Endothelial cell (in vitro differentiated cells): ENCODE results near the gene UXS1. TPM values are rescaled to one million over a fixed set of nuclear protein-coding genes. Genes with fewer than 3 reads are reported as not detected.
A peak's percentile ranks its signal among the peaks of the same experiment; 100 is the strongest.

Experiments used
- DNase-seq: peaks from one replicate; pipeline ENCODE4 v3.0.0; 2021; ENCODE audit warnings: low spot score
- H3K27ac Mint-ChIP-seq: one replicate; pipeline ENCODE4 v1.8.0; 2021; ENCODE audit warnings: mixed read lengths, inconsistent platforms; ENCODE audit not compliant: unreplicated experiment
- H3K27me3 Mint-ChIP-seq: one replicate; pipeline ENCODE4 v1.8.0; 2021; ENCODE audit warnings: mild to moderate bottlenecking, moderate library complexity, mixed read lengths, inconsistent platforms; ENCODE audit not compliant: unreplicated experiment
- H3K36me3 Mint-ChIP-seq: one replicate; pipeline ENCODE4 v1.8.0; 2021; ENCODE audit warnings: mild to moderate bottlenecking, low read depth, mixed read lengths, inconsistent platforms; ENCODE audit not compliant: unreplicated experiment
- H3K4me1 Mint-ChIP-seq: one replicate; pipeline ENCODE4 v1.8.0; 2021; ENCODE audit warnings: mild to moderate bottlenecking, mixed read lengths, inconsistent platforms; ENCODE audit not compliant: unreplicated experiment
- H3K4me3 Mint-ChIP-seq: one replicate; pipeline ENCODE4 v1.8.0; 2021; ENCODE audit warnings: mild to moderate bottlenecking, mixed read lengths, inconsistent platforms; ENCODE audit not compliant: unreplicated experiment
- H3K9me3 Mint-ChIP-seq: one replicate; pipeline ENCODE4 v1.8.0; 2021; ENCODE audit warnings: mixed read lengths, inconsistent platforms; ENCODE audit not compliant: unreplicated experiment
- total RNA-seq: library from RNA; stranded (reverse); fragmentation: NEBNext Ultra II Directional; extraction: Animal tissue kit (Norgen Biotek cat#: 25700); gene quantifications from one replicate; pipeline ENCODE4 v1.2.1, GENCODE V29; 2021; ENCODE audit not compliant: unreplicated experiment
- TF ChIP-seq, protein P1 (sequence below): fragments of 200-600 bp; sonication (generic); IDR thresholded peaks from one replicate; pipeline ENCODE4 v1.5.0; 2021; ENCODE audit warnings: antibody characterized with exemption; ENCODE audit not compliant: unreplicated experiment

The UXS1 gene
- total RNA-seq, 1 donor from 2014 or later: 60.4 TPM

DNA sequence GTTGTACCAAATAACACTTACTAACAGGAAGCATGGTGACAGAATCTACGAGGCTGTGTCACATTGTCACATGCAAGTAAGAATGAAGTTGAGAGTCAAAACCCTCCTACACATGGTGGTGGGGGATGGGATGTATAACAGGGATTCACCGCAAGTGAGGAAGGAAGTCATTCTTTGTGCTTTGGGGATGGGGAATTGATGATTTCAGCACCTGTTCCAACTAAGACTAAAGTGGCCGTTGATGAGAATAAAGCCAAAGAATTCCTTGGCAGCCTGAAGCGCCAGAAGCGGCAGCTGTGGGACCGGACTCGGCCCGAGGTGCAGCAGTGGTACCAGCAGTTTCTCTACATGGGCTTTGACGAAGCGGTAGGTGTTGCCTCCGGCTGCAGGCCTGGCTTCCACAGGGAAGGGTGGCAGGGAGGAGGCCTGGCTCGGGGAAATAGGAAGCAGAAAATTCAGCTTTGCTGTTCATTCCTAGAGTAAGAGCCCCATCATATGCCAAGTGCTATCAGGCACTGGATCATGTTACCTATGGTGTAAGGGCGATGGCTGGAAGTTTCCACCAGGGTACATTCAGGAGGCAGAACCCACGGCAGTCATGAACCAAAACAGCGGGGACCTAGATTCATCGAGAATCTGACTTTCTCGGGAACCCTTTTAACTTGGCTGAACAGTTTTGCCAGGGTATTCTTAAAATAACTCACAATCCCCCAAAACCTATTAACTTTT, 120.3 kb downstream of the UXS1 start:
- Mint-ChIP-seq H3K27ac (no peak overlapping the region), H3K4me3 (no peak overlapping the region), H3K4me1 (peaks cover 11% of the 10 kb centered on the region), H3K9me3 (no peaks in the 10 kb centered on the region), H3K27me3 (no peaks in the 10 kb centered on the region), H3K36me3 (no peaks in the 10 kb centered on the region)
- no peak for DNase-seq
- TF ChIP-seq, protein P1, sequence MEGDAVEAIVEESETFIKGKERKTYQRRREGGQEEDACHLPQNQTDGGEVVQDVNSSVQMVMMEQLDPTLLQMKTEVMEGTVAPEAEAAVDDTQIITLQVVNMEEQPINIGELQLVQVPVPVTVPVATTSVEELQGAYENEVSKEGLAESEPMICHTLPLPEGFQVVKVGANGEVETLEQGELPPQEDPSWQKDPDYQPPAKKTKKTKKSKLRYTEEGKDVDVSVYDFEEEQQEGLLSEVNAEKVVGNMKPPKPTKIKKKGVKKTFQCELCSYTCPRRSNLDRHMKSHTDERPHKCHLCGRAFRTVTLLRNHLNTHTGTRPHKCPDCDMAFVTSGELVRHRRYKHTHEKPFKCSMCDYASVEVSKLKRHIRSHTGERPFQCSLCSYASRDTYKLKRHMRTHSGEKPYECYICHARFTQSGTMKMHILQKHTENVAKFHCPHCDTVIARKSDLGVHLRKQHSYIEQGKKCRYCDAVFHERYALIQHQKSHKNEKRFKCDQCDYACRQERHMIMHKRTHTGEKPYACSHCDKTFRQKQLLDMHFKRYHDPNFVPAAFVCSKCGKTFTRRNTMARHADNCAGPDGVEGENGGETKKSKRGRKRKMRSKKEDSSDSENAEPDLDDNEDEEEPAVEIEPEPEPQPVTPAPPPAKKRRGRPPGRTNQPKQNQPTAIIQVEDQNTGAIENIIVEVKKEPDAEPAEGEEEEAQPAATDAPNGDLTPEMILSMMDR: no peak

DNA sequence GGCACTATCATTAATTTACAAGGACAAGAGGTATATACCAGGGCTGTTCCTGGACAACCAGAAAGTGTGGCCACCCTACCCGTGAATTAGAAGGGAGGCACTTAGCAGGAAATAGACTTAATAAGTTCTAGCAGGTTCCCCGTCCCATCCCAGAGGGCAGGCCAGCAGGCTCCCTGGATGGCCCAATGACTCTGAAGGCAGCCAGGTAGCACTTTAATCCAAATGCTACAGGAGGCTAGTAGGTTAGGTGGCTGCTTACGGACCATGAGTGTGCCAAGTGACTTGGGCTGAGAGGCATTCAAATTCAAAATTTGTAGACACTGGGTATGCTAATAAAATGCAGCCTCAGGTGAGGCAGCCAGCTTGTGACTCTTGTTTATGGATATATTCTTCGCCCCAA, 123.9 kb downstream of the UXS1 start:
- TF ChIP-seq, protein P1: no peak
- peaks cover 18% of the 10 kb centered on the region for H3K4me1 Mint-ChIP-seq

DNA sequence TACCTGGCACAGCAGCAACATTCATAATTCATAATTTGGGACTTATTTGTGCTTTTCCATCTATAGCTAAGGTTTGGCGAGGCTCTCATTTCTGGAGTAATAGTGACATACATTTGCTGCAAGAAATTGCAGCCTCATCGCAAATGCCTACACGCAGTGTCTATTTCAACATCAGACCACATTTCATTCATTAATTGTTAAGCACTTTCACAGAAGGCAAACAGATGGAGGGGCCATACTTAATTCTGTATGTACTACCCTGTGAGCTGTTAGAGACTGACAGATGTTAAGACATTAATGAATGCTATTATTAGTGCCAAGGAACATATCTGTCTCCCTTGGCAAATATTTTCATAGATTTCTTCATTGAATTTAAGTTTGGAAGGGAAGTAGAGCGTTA, 125.7 kb downstream of the UXS1 start:
- H3K4me3 Mint-ChIP-seq: no peak overlapping the region
- no peak for DNase-seq

More for the DNA sequence above, 123.9 kb downstream of the UXS1 start:
- no peaks in the 10 kb centered on the region for H3K9me3 Mint-ChIP-seq
- H3K4me3 Mint-ChIP-seq: no peak overlapping the region
- DNase-seq: no peak
- H3K27me3 Mint-ChIP-seq: peaks cover 10% of the 10 kb centered on the region
- no peaks in the 10 kb centered on the region for H3K36me3 Mint-ChIP-seq
- no peak overlapping the region for H3K27ac Mint-ChIP-seq

DNA sequence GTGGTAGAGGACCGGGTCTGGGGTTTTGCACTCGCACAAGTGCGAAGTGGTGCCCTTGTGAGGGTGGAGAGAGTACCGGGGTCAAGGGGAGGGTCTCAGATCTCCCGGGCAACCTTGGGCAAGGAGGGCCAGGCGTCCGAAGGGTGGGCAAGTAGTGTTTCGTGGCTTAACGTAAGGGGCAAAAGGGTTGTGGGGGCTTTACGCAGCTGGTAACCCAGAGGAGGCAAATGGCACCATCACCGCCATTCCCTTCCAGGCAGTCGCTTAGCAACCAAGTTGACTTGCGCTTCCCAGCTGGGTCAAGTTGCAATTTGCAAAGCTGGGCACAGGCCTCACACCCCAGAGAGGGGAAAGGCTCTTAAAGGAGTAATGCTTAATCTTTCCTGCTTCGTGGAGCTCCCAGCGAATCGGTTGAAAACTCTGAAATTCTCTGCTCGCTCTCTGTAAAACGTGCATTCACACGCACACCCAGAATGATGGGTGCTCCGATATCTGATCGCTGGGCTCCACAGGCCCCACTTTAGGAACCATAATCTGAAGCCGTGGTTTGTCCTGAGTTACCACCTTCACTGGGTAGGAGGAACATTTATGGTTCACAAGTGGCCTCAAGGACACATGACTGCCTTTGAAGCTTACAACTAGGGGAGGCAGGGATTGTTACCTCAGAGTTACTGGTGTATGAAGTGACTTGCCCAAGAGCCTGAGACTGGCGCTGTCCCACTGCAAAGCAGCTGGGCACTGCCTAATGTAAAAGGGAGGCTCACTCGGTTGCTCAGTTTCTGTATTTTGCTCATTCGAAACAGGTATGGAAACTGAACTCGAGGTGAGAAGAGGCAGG, 127.9 kb downstream of the UXS1 start:
- no peak overlapping the region for H3K27ac Mint-ChIP-seq
- H3K27me3 Mint-ChIP-seq: peaks cover 22% of the 10 kb centered on the region
- H3K9me3 Mint-ChIP-seq: no peaks in the 10 kb centered on the region
- DNase-seq: no peak
- TF ChIP-seq, protein P1: no peak
- H3K36me3 Mint-ChIP-seq: no peaks in the 10 kb centered on the region
- H3K4me1 Mint-ChIP-seq: peaks cover 11% of the 10 kb centered on the region
- H3K4me3 Mint-ChIP-seq: peak overlapping the region; percentile 59

More for the DNA sequence above, 125.7 kb downstream of the UXS1 start:
- H3K27me3 Mint-ChIP-seq: peaks cover 20% of the 10 kb centered on the region
- H3K36me3 Mint-ChIP-seq: no peaks in the 10 kb centered on the region
- no peaks in the 10 kb centered on the region for H3K9me3 Mint-ChIP-seq
- H3K4me1 Mint-ChIP-seq: peaks cover 15% of the 10 kb centered on the region
- H3K27ac Mint-ChIP-seq: no peak overlapping the region
- TF ChIP-seq, protein P1: no peak
